Stimulated activated naive CD4-positive, alpha-beta T cell treated with Interleukin-2 at 50 U/mL for 16 hours (primary cell): ENCODE data around the gene ARHGEF12.
A peak's percentile ranks its signal among the peaks of the same experiment; 100 is the strongest.

ENCODE experiments used
- DNase-seq: peaks from one replicate; lab custom pipeline; 2025; lab: John Stamatoyannopoulos, UW

ARHGEF12 gene, protein sequence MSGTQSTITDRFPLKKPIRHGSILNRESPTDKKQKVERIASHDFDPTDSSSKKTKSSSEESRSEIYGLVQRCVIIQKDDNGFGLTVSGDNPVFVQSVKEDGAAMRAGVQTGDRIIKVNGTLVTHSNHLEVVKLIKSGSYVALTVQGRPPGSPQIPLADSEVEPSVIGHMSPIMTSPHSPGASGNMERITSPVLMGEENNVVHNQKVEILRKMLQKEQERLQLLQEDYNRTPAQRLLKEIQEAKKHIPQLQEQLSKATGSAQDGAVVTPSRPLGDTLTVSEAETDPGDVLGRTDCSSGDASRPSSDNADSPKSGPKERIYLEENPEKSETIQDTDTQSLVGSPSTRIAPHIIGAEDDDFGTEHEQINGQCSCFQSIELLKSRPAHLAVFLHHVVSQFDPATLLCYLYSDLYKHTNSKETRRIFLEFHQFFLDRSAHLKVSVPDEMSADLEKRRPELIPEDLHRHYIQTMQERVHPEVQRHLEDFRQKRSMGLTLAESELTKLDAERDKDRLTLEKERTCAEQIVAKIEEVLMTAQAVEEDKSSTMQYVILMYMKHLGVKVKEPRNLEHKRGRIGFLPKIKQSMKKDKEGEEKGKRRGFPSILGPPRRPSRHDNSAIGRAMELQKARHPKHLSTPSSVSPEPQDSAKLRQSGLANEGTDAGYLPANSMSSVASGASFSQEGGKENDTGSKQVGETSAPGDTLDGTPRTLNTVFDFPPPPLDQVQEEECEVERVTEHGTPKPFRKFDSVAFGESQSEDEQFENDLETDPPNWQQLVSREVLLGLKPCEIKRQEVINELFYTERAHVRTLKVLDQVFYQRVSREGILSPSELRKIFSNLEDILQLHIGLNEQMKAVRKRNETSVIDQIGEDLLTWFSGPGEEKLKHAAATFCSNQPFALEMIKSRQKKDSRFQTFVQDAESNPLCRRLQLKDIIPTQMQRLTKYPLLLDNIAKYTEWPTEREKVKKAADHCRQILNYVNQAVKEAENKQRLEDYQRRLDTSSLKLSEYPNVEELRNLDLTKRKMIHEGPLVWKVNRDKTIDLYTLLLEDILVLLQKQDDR (N-terminal part only)

DNA sequence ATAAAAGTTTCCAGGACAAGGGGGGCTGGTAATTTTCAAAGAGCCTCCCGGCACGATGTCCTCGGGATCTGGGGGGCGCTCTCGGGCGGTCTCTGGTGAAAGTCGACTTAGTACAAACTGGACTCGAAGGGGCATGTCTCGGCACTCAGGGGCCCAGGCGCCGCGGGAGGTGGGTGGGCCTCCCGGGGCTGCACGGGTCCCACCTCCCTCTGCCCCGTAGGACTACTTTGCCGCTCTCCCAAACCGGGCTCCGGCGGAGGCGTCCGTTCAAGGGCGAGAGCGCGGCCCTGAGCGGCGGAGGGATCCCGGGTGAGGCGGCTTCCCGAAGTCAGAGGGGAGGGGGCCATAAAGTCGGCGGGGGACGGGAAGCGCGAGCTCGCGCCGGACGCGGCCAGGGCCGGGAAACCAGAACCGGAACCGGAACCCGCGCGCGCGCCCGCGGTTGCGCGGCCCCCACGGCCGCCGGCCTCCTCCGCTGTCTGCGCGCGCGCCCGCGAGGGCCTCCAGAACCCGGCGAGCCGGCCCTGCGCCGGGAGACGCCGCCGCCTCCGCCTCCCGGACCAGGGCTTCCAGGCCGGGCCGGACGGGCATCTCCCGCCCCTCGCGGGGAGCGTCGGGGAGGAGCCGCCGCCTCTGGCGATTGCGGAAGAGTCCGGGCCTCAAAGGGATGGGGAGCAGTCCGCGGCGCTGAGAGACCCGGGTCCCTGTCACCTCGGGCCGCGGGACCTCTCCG is at the start of gene ARHGEF12:
Gene ARHGEF12 (plus strand): TSS at position 506 of the 733 bp plus-strand sequence. CDS start 831 bp downstream, outside the sequence.
- DNase-seq, result peak; percentile 77

DNA sequence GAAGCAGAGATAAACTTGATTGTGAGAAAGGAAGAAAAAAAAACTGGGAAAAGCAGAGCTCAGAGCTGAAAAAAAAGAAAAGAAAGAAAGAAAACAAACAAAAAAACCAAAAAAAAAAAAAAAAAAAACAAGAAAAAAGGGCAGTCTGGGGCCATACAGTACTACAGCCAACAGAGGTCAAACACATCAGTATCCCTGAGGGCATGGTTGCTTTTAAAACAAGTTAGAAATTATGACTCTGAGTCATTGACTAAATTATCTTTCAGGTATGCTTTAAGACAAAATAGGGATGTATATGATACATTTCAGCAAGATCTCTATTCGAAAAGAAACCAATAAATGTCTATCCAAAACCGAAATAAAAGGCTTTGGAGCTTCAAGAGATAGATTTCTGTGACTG is 48.2 kb upstream of the ARHGEF12 start:
- no peak for DNase-seq

DNA sequence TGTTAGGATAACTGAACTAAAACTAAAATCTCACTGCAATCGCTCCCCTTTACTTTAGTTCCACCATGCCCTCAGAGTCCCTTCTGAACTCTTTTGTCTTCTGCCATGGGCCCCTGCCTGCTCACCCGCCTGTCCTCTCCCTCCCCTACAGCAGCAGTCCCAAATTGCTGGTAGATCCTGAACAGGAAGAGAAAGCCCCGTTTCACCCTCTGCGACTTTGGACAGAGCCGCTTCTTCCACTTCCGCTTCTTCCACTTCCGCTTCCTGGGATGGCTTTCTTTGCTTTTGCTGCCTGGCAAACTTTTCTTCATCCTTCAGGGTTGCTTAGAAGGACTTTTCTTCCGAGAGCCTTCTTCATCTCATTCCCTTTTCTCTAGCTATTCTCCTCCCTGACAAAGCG is 46.8 kb upstream of the ARHGEF12 start:
- no peak for DNase-seq

DNA sequence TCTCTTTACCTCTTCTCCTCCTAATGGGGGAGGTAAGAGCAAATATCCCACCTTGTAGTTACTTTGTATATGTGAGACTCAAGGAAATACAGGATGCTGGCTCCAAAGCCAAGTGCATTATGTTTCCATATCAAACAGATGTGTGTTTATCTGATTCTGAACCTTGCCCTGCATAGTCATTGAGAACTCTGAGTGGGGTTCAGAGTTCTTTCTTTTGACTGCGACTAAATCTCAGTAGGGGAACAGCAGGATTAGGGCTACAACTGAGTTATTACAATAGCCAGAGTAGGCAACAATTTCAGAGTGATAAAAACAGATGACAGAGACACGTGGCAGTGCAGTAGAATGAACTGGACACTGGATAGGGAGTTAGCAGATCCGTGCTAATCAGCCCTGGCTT is 45.3 kb upstream of the ARHGEF12 start:
- DNase-seq, result no peak

DNA sequence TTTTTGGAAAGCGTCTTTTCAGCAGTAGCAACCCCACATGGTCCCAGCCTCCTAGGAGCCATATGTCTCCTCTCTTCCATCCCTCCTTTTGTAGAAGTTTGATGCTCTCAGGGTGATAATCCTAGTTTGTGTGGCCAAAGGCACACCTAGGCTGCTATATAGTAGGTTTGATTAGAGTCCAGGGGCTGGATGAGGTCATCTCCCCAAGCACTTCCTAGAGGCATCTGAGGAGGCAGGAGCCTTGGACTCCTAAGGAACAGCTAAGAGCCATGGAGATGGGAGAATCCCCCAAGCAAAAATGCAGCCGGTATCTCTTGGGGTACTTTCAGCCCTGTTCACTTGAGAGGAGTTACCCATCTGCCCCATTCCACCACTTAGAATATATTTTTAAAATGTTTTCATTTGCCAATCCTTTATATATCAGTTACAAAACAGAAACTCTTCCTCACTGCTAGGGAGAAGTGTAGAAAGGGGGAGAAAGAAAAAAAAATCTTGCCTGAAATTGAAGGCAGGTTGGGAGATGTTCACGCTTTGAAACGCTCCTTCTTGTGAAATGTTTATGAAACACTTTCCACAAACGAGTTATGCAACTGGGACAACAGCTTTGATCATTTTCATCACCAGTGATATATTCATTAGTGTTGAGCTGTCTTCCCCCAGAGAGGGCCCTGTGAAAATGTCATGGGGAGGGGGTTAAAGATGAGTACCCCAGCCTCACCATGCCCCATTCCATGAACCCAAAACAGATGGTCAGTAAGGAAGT is 43.0 kb upstream of the ARHGEF12 start:
- DNase-seq, result no peak

DNA sequence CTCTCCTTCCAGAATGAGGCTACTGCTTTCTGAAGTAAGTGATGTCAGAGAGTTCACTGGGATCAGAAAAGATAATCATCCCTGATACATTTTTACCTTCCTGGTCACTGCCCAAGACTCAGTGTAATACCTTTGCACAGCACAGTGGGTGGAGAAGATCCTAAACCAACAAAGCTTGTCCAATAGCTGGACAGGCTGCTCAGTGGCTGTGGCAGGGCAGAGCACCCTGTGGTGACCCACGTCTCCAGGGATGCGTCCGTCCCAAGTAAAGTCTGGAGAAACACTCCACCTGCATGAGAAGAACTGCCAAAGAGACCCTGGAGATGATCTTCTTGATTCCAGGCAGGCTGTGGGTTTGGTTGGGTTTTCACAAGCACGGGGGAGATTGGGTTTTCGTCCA is 42.1 kb upstream of the ARHGEF12 start:
- no peak for DNase-seq

DNA sequence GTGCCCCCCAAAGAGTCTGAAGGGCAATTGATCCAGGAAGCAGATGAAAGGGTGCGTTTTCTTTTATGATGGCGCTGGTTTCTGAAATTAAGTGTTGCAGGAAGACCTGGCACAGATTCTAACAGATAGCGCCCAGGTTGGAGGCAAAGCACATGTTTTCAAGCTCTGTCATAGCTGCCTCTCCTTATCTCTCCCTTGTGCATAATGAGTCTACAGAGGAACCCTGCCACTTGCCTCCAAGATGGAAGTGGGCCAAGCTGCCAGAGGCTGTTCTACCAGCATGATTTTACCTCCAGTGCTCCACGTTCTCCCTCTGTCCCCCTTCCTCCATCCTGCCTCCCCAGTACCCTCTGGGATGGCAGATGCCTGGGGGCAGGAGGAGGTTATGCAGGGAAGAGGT is 41.1 kb upstream of the ARHGEF12 start:
- no peak for DNase-seq

DNA sequence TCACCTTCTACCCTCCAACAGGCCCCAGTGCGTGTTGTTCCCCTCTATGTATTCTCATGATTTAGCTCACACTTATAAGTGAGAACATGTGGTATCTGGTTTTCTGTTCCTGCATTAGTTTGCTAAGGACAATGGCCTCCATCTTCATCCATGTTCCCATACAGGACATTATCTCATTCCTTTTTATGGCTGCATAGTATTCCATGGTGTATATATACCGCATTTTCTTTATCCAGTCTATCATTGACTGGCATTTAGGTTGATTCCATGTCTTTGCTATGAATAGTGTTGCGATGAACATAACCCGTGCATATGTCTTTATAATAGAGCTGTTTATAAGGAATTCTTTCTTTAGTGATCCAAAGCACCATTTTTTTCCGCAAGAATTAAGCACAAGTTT is 39.7 kb upstream of the ARHGEF12 start:
- DNase-seq, result no peak

DNA sequence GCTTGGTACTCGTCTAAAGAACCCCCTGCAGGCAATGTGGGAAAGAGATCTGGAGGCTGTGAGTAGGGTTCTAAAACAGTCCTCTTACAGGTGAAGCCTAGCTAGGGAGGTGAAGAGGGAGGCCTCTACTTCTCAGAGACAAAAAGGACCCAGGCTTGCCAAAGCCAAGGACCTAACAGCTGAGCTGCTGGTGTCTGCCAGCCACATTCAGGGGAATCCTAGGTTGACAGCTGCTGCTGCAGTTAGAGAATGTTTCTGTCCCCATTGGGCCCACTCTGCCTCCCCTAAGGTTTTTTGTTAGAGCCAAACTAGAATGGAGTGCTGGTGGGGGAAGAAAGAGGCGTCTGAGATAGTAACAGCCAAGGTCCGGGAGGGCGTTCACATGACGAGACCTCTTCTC is 37.8 kb upstream of the ARHGEF12 start:
- DNase-seq, result no peak

DNA sequence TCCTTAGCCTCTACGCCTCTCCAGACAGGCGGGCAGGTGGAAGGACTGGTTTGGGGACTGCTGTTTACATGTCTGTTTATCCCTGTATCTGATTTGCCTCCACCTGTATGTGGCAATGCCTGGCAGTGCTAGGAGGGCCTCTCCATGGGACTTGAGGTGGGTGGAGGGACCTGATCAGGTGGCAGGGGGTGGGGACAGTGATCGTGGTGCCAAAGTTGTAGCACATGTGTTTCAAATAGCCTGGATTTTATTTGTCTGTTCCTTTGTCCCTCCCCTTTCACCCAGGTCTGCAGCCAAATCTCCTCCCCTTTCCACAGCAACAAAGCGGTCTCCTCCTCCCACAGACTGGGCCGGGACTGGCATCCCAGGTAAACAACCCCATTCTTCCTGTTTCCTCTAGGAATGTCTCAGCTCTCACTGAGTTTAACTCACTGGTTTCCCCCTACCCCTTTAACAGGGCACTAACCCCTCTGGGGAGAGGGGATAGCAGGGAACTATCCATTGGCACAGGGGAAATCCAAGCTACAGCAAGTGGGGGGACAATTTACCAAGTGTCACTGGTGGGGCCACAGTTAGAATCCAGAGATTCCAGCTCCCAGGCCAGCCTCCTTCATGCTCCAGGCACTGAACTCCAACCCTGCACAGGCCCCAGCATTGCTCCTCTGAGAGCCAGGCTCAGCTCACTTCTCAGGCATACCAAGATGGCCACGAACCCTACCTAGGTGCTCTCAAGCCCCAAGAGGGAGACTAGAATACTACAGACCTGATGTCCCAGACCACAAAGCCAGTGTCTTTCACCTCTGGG is 34.0 kb upstream of the ARHGEF12 start:
- DNase-seq, result no peak

DNA sequence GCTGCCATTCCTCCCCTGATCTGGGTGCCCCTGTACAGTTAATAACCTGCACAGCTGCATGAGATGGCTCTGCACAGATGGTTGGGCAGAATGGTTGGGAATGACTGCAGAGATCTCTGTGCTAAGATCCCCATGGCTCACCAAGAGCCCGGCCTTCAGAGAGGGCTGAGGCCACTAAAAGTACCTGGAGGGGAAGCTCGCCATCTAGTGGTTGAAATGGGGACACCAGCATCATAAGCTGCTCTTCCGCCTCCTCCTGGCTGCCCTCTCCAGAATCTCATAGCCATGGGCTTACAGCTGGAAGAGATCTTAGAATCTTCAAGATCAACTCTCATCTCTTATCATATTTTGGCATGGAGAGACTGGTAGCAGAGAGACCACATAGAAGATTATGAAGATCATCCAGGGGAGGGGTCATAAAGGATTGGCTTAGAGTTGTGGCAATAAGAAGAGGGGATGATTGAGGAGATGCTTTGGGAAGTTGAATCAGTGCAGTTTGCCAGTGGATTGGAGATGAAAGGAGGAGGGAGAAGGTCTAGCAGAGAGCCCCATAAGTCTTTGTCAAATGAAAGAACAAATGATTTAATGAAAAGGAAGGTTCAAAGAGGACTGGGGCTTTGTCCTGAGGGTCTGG is 33.1 kb upstream of the ARHGEF12 start:
- DNase-seq, result peak; percentile 55

DNA sequence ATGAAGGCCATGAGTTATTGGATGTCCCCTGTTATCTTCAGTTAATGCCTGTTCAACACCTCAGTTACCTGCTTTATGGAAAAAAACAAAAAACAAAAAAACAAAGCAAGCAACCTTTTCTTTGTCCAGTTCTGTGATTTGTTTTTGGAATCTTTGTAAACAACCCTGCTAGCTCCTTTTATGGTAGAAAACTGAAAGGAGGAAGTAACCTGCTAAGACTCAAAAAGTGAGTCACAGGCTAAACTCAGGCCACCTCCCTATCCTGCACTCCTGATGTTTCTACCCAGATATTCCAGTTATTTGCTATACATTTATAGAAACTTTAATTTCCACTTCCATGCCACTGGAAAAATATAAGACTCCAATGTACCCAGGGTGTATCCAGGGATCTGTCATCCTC is 31.7 kb upstream of the ARHGEF12 start:
- DNase-seq, result no peak

DNA sequence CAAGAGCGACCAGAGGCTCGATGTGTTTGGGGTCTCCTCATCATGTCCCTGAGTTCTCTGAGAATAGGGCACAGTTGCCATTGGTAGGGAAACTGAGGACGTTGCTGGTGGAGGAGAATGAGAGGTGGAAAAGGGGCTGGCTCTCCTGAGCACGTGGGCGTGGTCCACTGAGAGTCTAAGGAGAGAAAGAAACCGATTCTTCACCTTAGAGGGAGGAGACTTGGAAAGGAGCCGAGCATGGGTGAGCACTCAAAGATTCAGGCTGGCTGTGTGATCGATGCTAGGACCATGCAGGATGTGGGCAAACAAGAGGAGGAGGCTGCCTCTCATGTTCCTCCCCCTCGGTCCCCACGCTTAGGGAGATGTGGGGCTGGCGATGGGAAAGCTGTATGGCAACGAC is 30.9 kb upstream of the ARHGEF12 start:
- no peak for DNase-seq

DNA sequence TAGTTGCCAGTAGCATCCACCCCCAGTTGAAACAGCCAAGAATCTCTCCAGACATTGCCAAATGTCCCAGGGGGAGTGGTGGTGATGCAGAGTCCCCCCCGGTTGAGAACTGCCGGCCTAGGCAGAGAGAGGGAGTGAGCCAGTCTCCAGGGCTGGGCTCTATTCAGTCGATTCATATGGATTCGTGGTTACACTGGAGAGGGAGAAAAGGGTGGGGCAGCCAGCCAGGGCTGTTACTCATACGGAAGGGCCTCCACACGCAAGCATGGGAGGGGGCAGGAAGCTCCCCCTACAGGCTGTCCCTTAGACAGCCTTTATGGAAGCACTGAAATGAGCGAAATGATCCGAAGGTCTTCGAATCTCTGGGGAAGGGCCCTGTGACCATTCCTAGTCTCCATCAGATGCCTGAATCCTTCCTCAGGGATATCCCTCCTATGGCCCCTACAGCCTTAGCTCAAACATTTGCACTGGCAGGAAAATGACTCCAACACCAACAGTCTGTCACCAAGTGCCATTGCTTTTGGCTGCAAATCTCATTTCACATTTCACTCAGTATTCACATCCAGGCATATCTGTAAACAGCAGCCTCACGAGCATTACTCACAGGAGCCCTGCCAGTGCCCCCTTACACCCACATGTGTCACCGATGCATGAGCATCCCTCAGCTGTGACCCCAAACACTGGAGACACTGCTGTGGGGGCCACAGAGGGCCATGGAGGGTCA is 29.5 kb upstream of the ARHGEF12 start:
- no peak for DNase-seq

DNA sequence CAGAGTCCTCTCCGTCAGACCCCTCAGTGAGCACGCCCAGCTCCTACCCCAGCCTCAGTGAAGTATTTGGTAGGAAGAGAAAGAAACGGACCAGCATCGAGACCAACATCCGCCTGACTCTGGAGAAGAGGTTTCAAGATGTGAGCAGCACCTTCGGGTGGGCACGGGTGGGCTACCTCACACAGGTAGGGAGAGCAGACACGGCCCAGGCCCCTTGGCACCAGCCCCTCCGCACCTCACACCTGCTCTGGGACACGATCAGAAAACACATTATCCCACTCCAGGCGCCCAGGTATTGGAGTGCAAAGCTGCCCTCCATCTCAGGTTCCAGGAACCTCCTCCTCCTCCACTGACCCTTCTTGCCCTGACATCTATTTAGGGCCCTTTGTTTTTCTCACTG is 28.7 kb upstream of the ARHGEF12 start:
- no peak for DNase-seq

DNA sequence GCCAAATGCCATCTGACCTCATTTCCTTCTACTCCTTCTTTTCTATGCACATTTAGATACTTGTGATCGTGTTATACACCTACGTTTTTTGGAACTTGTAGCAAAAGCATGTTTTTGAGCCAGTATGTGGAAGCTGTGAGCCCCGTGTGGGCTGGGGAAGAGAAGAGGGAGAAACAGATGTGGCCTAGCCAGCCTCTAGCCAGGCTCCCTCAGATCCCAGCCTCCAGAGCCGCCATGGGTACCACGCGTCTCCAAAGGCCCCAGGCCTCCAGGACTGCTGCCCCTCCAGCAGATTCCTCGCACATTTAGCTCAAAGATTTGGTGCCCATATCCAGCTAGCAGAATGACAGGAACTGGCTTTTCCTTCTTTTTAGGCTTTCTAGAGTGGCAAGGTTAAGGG is 28.1 kb upstream of the ARHGEF12 start:
- DNase-seq, result no peak

DNA sequence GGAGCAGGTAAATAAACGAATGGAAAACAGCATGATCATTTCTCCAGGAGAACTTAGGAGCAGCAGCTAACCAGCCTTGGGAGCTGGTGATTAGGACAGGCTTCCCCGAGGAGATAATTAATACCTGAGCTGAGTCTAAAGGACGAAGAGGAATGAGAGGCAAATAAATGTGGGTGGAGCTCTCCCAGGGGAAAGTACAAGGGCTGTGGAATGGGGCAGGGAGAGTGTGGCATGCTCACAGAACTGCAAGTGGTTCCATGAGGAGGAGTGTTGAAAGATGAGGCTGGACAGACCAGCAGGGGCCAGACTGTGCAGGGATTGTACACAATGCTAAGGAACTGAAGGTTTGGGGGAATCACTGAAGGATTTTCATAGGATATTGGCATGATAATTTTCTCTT is 25.3 kb upstream of the ARHGEF12 start:
- DNase-seq, result no peak

DNA sequence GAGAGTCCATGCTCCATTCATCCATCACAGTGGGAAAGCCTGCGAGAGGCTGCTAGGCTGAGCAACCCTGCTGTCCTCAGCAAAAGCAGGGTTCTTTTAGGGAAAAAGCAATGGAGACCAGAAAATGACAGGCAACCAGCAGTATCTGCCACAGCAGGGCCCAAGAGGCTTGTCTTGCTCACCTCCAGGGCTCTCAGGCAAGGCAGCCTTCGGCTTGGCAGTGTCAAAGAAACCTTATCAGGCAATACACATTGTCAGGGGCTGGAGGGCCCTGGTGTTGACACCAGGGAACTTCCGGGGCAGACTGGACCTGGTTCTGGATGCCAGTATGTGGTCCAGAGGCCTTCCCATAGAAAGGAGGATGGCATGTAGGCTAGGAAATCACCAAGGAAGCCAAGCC is 21.4 kb upstream of the ARHGEF12 start:
- no peak for DNase-seq
